Measurements from ENCODE around the gene BCAS4. TPM values are rescaled to one million over a fixed set of nuclear protein-coding genes. Genes with fewer than 3 reads are reported as not detected.

BCAS4 gene
- total RNA-seq, 1 experiment from 2014 or later, result 7.9 TPM

DNA sequence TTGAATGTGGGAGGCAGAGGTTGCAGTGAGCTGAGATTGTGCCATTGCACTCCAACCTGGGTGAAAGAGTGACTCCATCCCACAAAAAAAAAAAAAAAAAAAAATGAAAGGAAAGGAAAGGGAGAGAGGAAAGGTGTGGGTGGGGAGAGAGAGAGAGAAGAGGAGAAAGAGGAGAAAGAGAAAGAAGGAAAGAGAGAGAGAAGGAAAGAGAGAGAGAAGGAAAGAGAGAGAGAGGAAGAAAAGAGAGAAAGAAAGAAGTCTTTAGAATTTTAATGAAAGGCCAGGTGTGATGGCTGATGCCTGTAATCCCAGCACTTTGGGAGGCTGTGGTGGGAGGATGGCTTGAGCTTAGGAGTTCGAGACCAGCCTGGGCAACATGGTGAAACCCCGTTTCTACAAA lies 7.7 kb upstream of the BCAS4 start:
- Mint-ChIP-seq H3K9me3 (ENCODE audit: unreplicated experiment) (no peaks in the 10 kb centered on the region), H3K36me3 (ENCODE audit: insufficient read depth, unreplicated experiment) (no peaks in the 10 kb centered on the region), H3K27me3 (ENCODE audit: insufficient read depth, unreplicated experiment) (no peaks in the 10 kb centered on the region), H3K4me1 (ENCODE audit: insufficient read depth, unreplicated experiment) (peaks cover 6% of the 10 kb centered on the region), H3K27ac (ENCODE audit: low read depth, unreplicated experiment) (no peak overlapping the region), H3K4me3 (ENCODE audit: unreplicated experiment) (no peak overlapping the region)
- intact Hi-C loops (cut with micrococcal nuclease), result no loop called here
- TF ChIP-seq, protein P1, sequence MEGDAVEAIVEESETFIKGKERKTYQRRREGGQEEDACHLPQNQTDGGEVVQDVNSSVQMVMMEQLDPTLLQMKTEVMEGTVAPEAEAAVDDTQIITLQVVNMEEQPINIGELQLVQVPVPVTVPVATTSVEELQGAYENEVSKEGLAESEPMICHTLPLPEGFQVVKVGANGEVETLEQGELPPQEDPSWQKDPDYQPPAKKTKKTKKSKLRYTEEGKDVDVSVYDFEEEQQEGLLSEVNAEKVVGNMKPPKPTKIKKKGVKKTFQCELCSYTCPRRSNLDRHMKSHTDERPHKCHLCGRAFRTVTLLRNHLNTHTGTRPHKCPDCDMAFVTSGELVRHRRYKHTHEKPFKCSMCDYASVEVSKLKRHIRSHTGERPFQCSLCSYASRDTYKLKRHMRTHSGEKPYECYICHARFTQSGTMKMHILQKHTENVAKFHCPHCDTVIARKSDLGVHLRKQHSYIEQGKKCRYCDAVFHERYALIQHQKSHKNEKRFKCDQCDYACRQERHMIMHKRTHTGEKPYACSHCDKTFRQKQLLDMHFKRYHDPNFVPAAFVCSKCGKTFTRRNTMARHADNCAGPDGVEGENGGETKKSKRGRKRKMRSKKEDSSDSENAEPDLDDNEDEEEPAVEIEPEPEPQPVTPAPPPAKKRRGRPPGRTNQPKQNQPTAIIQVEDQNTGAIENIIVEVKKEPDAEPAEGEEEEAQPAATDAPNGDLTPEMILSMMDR (IDR thresholded peaks at IDR 0.05; ENCODE audit: unreplicated experiment), result no peak
- CTCF ChIA-PET, result interaction anchor here (0.7 to 11.2 kb wide), 15 partner anchors 6 to 602 kb away, joined by 3 to 126 read pairs (median 5); no protein-coding TSS in a partner anchor
- POLR2A ChIA-PET, result interaction anchor here (0.6 to 5.5 kb wide), 5 partner anchors 21 to 596 kb away, joined by 3 to 33 read pairs (median 5); partner anchors contain the start of gene CEBPB
- BruUV-seq (replicated peaks), result no TSS peak
- DNase-seq (ENCODE audit: unreplicated experiment), result no peak

DNA sequence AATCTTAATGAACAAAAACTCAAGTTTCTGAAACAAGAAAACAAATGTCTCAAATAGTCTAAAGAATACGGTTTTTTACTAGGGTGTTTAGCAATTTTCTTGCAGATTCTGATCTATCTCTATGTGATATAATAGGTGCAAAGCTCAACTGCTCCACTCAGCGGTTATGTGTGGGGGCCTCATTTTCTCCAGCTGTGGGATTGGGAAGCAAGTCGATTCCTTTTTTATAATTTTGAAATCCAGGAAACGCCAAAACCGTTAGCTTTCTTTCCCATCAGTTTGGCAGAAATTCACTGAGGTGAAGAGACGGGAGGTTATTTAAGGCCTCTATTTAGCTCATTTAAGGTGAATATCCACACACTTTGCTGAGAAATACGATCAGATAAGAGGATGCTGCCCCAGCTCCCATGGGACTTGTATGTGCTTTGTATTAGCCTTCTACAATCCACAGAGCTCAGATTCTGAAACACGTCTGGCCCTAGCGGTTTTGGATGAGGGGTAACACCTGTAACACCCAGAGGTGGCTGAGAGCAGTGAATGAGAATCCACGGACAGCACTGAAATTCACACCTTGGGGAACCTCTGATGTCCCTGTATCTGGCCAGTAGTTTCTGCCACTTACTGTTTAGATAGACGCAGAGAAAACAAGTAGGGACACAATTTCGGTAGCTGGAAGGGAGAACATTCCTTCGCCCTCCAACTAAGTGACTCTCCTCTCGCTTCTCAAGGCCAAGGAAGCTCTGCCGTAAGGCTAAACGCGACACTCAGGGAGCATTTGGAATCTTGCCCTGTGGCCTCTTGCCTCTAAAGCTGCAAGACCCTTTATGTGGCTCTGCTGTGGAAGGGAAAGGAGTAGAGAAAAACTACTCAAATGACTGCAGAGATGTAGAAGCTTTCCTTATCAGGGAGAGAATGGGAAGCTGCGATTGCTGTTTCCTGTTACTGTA lies 6.5 kb upstream of the BCAS4 start:
- peak; percentile 75 for DNase-seq (ENCODE audit: unreplicated experiment)
- peaks cover 6% of the 10 kb centered on the region for H3K4me1 Mint-ChIP-seq (ENCODE audit: insufficient read depth, unreplicated experiment)
- no peaks in the 10 kb centered on the region for H3K36me3 Mint-ChIP-seq (ENCODE audit: insufficient read depth, unreplicated experiment)
- ChIA-PET POLR2A (interaction anchor here (0.5 to 5.5 kb wide), 25 partner anchors 11 to 635 kb away, joined by 3 to 33 read pairs (median 4); partner anchors contain the start of genes ADNP, CEBPB, DPM1 and MOCS3), CTCF (interaction anchor here (0.6 to 11.2 kb wide), 52 partner anchors 8 to 610 kb away, joined by 3 to 256 read pairs (median 4); partner anchors contain the start of gene ADNP)
- TF ChIP-seq, protein P1 (IDR thresholded peaks at IDR 0.05; ENCODE audit: unreplicated experiment), result peak; percentile 50
- H3K27ac Mint-ChIP-seq (ENCODE audit: low read depth, unreplicated experiment), result no peak overlapping the region
- H3K27me3 Mint-ChIP-seq (ENCODE audit: insufficient read depth, unreplicated experiment), result no peaks in the 10 kb centered on the region
- no peak overlapping the region for H3K4me3 Mint-ChIP-seq (ENCODE audit: unreplicated experiment)
- H3K9me3 Mint-ChIP-seq (ENCODE audit: unreplicated experiment), result no peaks in the 10 kb centered on the region
- intact Hi-C loops (cut with micrococcal nuclease), result loop anchor here (1.0 to 2.0 kb wide), 2 partner anchors 40 to 125 kb away; no protein-coding TSS in a partner anchor
- BruUV-seq (replicated peaks), result no TSS peak

DNA sequence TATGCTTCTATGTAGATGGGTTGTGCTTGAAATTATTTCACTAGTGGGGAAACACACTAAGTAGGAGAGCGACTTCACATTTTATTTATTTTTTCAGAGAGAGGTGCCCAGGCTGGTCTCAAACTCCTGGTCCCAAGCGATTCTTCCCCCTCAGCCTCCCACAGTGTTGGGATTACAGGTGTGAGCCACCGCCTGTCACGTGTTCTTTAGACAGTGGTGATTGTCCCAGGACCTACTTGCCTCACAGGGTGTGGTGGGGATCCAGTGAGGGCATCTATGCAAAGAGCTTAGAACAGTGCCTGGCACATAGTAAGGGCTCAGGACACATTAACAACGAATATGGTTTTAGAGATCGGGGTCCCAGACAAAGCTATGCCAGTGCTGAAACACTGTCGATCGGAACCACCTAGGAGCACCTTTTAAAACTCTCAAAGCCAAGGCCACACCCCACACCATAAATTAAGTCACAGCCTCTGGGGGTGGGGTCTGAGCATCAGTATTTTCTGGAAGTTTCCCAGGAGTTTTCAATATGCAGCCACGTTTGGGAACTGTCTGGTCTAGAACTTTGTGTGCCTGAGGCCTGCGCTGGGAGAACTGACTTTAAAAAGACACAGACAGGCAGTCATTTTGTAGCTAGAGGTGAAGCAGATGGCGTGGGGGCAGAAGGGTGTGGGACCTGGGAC lies 4.8 kb upstream of the BCAS4 start:
- Mint-ChIP-seq H3K36me3 (ENCODE audit: insufficient read depth, unreplicated experiment) (no peaks in the 10 kb centered on the region), H3K9me3 (ENCODE audit: unreplicated experiment) (no peaks in the 10 kb centered on the region), H3K4me1 (ENCODE audit: insufficient read depth, unreplicated experiment) (peaks cover 6% of the 10 kb centered on the region), H3K27me3 (ENCODE audit: insufficient read depth, unreplicated experiment) (no peaks in the 10 kb centered on the region), H3K27ac (ENCODE audit: low read depth, unreplicated experiment) (peak overlapping the region; percentile 69), H3K4me3 (ENCODE audit: unreplicated experiment) (no peak overlapping the region)
- intact Hi-C loops (cut with micrococcal nuclease), result loop anchor here (2.0 to 10.0 kb wide), 3 partner anchors 41 to 845 kb away; no protein-coding TSS in a partner anchor
- CTCF ChIA-PET, result interaction anchor here (0.5 to 11.2 kb wide), 49 partner anchors 9 to 632 kb away, joined by 3 to 256 read pairs (median 4); partner anchors contain the start of gene ADNP
- POLR2A ChIA-PET, result interaction anchor here (0.6 to 4.5 kb wide), 29 partner anchors 14 to 368 kb away, joined by 3 to 32 read pairs (median 4); partner anchors contain the start of genes ADNP, DPM1 and MOCS3
- DNase-seq (ENCODE audit: unreplicated experiment), result no peak
- no TSS peak for BruUV-seq (replicated peaks)
- TF ChIP-seq, protein P1 (IDR thresholded peaks at IDR 0.05; ENCODE audit: unreplicated experiment), result no peak

All from MCF 10A (cell line).